Measurements from ENCODE around the gene GEMIN5.

Gene GEMIN5

GRCh38 chr5:154873791-154874331 is 64.2 kb downstream of the GEMIN5 start:
- DNase-seq: no peak

DNA sequence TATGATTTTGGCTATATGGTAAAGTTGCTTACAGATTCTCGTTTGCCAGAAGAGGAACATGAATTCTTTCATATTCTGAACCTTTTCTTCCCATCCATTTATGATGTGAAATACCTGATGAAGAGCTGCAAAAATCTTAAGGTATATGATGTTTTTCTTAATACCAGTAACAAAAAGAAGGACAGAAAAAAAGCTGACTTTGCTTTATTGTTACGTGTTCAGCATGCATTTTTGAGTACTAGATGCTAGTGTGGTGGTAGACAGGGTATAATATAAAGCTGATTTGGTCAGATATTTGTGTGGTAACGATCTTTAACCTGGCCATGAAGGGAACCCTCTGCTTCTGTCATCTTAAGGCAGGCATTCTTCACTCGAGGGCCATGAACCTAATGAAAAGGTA is 66.3 kb downstream of the GEMIN5 start:
- no peak for DNase-seq

- no peak for DNase-seq
Observed at GRCh38 chr5:154868702-154869101, 69.3 kb downstream of the GEMIN5 start.

- no peak for DNase-seq
Observed at GRCh38 chr5:154866841-154867240, 71.2 kb downstream of the GEMIN5 start.

DNA sequence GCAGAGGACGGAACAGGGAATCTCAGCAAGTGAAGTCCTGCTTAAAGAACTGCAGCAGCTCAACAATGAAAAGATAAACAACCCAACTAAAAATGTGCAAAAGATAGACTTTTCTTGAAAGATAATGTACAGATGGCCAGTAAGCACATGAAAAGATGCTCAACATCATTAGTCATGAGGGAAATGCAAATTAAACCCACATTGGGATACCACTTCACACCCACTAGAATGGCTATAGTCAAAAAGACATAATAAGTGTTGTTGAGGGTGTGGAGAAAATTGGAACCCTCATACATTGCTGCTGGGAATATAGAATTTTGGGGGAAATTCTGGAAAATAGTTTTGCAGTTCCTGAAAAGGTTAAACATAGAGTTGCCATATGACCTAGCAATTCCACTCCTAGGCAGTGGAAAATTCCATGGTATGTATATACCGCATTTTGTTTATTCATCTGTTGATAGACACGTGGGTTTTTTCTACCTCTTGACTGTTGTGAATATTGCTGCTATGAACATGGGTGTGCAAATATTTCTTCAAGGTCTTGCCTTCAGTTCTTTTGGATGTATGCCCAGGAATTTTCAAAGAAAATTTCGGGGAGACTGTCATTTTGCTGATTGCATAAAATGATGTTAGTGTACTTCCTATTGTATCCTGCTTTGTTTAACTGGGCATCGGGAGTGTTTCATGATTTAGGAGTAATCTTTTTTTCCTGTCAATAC is 72.4 kb downstream of the GEMIN5 start:
- no peak for DNase-seq

DNA sequence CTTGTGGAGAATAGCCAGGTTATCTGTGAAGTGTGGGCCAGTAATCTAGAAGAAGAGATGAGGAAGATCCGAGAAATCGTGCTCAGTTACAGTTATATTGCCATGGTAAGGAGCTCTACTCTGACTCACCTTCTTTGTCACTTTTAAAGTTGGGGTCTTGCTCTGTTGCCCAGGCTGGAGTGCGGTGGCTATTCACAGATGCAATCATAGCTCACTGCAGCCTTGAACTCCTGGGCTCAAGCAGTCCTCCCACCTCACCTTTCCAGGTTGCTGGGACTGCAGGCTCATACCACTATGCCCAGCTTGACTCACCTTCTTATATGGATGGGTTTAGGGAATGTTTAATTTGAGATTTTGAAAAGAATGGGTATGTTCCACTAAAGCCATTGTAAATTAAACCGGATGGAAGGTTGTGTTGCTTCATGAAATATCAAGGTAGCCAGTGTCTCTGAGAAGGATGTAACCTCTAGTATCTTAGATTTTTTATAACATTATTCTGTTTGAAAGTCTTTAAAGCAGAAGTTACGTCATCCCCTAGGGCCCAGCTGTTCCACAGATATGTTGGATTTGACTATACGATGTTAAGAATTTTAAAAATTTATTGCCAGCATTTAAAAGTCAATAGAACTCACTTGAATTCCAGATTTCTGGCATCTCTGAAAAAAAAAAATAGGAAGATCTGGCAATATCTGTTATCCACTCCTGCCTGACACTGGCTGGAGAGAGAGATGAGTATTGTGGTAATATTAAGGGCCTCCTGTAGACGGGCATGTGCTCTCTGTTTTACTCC is 74.5 kb downstream of the GEMIN5 start:
- no peak for DNase-seq

GRCh38 chr5:154862766-154863165 is 75.2 kb downstream of the GEMIN5 start:
- no peak for DNase-seq

DNA sequence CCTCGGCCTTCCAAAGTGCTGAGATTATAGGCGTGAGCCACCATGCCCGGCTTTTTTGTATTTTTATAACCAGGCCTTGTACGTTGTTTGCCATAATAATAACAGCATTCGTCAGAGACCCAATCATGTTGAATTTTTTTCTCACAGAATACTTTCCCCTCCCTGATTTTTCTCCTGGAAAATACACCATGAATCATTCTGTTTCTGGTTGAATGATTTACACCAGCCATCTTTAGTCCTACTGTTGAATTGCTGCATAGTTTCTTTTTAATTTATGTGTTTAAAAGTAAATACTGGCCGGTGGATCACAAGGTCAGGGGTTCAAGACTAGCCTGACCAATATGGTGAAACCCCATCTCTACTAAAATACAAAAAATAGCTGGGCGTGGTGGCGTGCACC is 76.1 kb downstream of the GEMIN5 start:
- DNase-seq: no peak

DNA sequence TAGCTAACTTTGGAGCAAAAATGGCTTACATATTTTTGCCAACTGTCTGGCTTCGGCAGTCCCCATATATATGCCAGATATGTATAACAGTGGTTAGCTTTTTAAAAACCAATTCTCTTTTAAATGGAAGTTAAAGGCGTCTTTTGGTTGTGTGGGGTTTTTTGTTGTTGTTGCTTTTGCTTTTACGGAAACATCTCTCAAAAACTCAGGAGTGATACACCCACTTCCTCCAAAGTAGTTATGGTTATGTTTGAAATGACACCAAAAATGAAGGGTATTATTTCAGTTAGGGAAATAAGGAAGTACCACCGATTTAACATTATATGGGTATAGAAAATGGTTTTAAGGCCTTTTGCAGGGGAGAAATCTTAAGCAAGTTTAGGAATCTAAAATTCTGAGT is 77.2 kb downstream of the GEMIN5 start:
- no peak for DNase-seq

- DNase-seq: peak; percentile 27
Observed at GRCh38 chr5:154860123-154860522, 77.9 kb downstream of the GEMIN5 start.

- DNase-seq: no peak
Observed at GRCh38 chr5:154858972-154859871, 78.8 kb downstream of the GEMIN5 start.

GRCh38 chr5:154858297-154858971 is 79.6 kb downstream of the GEMIN5 start, which contains the start of gene CNOT8:
Gene CNOT8 (plus strand): TSS chr5:154858627. CDS start chr5:154863279, 4,652 bp downstream.
- DNase-seq: peak; percentile 98

DNA sequence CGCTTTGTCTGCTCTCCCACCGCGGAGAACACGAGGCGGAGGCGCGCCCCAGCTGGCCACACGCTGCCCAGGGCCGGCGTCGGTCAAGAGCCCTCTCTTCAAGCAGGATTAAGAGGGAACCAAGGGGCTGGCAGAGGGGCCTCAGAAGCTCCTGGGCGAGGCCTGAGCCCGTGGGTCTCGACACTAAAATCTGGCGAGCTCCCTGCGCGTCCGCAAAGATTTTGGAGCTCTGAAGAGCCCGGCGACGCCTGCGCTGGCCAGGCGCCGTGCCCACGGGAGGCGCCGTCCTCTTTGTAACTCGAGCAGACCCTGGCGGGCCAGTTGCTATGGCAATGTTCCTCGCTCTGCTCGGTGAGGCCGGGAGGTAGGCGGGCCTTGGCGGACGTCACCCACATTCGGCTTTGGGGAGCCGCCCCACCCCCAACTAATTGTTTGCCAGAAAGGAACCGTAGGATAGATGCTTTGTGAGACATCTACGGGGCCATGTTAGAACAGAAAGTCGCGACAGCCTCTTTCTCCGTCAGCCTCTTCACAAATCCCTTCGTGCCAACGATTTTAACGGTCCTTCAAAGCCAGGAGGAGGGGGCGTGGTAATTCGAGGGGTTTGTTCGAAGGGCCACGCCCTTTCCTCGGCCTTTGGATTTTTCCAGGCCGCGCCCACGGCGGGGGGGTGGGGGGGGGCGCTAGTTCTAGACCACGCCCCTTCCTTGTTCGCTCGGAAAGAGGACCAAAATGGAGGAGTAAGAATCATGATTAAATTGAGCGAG is 80.3 kb downstream of the GEMIN5 start:
- DNase-seq: peak; percentile 91

DNA sequence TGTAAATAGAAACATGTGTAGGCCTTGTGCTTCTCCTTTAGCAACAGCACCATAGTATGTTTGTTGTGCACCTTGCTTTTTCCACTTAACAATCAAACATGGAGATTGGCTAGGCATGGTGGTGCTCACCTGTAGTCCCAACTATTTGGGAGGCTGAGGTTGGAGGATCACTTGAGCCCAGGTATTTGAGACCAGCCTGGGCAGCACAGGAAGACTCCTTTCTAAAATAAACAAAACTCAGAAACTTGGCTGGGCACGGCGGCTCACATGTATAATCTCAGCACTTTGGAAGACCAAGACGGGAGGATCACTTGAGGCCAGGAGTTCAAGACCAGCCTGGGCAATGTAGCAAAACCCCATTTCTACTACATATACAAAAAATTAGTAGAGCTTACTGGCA is 86.7 kb downstream of the GEMIN5 start:
- DNase-seq: no peak

DNA sequence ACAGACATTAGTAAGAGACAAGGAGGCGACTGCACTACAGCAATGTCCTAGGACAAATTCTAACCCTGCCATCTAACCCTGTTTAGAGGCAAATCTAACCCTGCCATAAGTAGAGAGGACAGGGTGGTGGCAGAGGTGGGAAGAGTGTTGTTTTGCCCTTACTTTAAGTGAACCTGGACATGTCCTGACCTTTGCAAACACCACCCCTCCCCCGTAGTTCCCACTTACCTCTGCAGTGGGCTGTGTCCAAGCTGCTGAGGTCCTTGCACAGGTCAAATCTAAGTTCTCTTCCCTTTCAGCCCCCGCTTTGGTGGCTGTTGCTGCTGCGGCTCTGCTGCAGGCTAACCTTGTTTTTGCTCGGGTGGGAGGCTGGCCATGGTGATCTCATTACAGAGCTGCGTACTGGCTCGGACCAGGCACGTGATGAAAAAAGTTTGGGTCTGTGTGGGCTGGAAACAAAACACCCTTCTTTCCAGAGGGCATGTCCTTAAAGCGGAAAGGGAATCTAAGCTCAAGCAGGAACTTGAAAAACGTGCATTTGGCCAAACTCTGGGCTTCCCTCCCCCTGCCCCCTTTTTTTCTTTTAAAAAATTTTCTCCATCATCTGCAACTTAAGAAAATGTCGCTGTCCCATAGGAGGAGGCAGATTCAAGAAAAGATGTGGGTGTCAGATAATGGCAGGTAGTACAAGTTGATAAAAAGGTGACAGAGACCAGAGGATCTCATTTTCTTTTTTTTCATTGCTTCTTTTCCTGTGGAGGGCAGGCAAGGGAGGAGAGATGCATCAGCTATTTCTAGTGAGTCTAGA is 87.6 kb downstream of the GEMIN5 start, which contains the start of gene FAXDC2:
FAXDC2 (minus strand) TSS at position 349 of the 808 bp plus-strand sequence. CDS start 12,425 bp downstream, outside the sequence.
- no peak for DNase-seq

DNA sequence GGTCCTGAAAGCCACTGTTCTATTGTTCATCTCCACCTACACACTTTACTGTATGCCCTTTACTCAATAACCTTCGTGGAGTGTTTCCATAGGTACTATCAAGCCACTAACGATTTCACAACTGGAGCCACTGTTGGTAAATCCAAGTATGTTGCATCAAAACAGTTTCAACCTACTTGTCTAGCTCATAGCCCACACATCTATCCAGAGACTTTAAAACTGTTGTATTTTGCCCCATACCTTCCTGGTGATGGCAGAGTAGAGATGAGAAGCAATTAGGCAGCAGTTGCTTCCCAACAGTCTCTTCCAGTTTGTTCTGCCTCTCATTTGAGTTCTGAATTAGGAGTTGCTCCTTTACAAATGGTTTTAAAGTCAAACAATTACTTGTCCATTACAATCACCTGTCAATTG is 88.2 kb downstream of the GEMIN5 start:
- DNase-seq: no peak

DNA sequence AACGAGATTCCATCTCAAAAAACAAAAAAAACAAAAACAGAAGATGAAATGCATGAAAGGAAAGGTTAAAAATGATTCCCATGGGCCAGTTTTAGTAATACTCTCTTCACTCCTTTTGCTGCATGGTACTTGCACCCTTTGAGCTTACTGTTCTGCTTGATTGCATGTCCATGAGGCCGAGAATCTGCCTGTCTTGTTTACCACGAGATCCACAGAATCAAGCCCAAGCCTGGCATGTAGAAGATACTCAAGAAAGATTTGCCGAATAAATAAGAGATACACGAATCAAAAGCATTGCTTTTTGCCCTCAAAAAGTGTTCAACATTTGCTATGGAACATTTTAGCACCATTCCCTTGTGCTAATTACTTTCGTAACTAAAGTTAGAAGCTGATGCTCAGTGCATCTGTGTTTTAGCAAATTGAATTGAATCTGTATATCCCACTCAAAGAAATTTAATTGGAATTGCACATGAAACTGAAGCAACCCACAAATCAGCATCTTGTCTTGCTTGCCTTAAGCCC is 88.7 kb downstream of the GEMIN5 start:
- DNase-seq: no peak

DNA sequence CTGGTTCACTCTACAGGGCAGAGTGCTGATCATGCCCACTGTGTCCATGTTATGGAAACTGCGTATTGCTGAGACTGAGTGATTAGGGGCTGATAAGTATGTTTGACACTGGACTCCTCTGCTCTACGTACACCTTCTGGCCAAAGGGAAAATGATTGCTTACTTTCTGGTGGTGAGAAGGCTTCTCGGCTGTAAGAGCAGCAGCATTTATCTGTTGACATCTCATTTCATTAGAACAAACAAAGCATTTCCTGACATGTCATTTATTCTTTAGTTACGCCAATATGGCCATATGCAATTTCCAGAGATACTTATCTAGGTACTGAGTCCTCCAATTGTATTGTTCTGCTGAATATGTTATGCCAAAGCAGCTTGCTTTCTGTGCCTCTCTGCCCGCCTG is 93.2 kb downstream of the GEMIN5 start:
- no peak for DNase-seq

DNA sequence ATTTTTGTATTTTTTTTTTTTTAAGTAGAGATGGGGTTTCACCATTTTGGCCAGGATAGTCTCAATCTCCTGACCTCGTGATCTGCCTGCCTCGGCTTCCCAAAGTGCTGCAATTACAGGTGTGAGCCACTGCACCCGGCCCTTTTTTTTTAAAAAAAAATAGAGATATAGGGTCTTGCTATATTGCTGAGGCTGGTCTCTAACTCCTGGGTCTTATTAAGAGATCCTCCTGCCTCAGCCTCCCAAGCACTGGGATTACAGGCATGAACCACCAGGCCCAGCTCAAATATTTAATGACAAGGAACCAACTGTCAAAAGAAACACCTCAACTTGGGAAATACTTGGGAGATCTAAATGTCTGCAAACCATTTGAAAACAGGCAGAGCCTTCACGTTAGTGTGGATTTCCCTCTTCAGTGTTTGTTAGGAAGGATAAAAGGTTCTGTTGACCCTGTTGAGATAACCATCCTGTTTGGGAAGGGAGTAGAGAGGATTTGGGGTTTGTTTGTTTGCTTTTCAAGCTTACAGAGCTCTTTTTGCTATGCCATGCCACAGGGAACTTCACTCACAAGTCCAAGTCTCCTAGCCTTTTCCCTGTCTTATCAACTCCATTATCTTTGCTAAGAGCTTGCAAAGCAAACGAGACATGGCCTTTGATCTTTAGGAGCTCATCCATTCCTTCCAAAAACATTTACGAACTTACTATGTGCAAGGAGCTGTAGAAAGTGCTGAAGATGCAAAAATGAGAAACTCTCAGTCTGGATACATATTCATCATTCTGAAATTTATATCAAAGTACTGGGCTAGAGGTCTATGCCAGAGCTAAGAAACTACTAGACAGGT is 95.1 kb downstream of the GEMIN5 start:
- no peak for DNase-seq
